Measurements from ENCODE around the gene ASPHD2.

ASPHD2 gene

GRCh38 chr22:26484360-26484706, 55.3 kb downstream of the ASPHD2 start:
- Histone ChIP-seq H3K4me3 (ENCODE audit: low read depth, low read length) (peak overlapping the region; percentile 93), H3K36me3 (ENCODE audit: control insufficient read depth in 2 of 2, insufficient read depth in 1 of 2, low read length in 2 of 2) (peaks cover 3 to 51% of the 10 kb centered on the region in 2 experiments; a peak in 2 of 3 replicates), H3K9me3 (ENCODE audit: control insufficient read depth, insufficient read depth, low read depth, low read length) (no peaks in the 10 kb centered on the region), H3K27ac (ENCODE audit: extremely low read depth, low read depth, low read length) (peak overlapping the region; percentile 44; the same call in 1 of the 2 replicates), H3K4me1 (ENCODE audit: control insufficient read depth, insufficient read depth, low read length) (peaks cover 4% of the 10 kb centered on the region; the same call in 1 of the 2 replicates)
- ChIA-PET CTCF (interaction anchor here (0.6 to 8.1 kb wide), 7 partner anchors 8 to 924 kb away, joined by 3 to 47 read pairs (median 3); no protein-coding TSS in a partner anchor), POLR2A (interaction anchor here (0.8 to 3.7 kb wide), 11 partner anchors 9 to 188 kb away, joined by 3 to 27 read pairs (median 3); partner anchors contain the start of gene TFIP11)
- TF ChIP-seq TRIM28 (IDR thresholded peaks at IDR 0.05; ENCODE audit: borderline replicate concordance, low read length): 0 out of 2 replicates have a peak, but pooled peaks have one; percentile 1
- TF ChIP-seq ZNF354C (tag by site-specific recombination; IDR thresholded peaks at IDR 0.05; ENCODE audit: borderline replicate concordance, low read depth): no peak
- TF ChIP-seq KLF17 (tag by site-specific recombination; IDR thresholded peaks at IDR 0.05): 0 out of 2 replicates have a peak, but pooled peaks have one; percentile 12
- peak; percentile 22 for TF ChIP-seq SP7 (tag by site-specific recombination; IDR thresholded peaks at IDR 0.05)
- no peak for TF ChIP-seq GLI2 (tag by site-specific recombination; IDR thresholded peaks at IDR 0.05; ENCODE audit: borderline replicate concordance, low read depth)
- no peak for TF ChIP-seq ELK4 (IDR thresholded peaks at IDR 0.05; ENCODE audit: borderline replicate concordance, low read depth, low read length)
- TF ChIP-seq ZXDB (tag by site-specific recombination; IDR thresholded peaks at IDR 0.05): no peak
- TF ChIP-seq TCF7L2 (IDR thresholded peaks at IDR 0.05; ENCODE audit: borderline replicate concordance, low read depth, low read length): no peak
- TF ChIP-seq KLF16 (tag by site-specific recombination; IDR thresholded peaks at IDR 0.05): no peak
- TF ChIP-seq ZBTB26 (tag by site-specific recombination; optimal IDR thresholded peaks at IDR 0.05): no peak
- TF ChIP-seq KLF8 (tag by site-specific recombination; IDR thresholded peaks at IDR 0.05): 0 out of 2 replicates have a peak, but pooled peaks have one; percentile 1
- no peak for TF ChIP-seq ZNF10 (tag by site-specific recombination; IDR thresholded peaks at IDR 0.05)
- TF ChIP-seq ZIC2 (tag by site-specific recombination; IDR thresholded peaks at IDR 0.05): no peak
- TF ChIP-seq OVOL3 (tag by site-specific recombination; IDR thresholded peaks at IDR 0.05): no peak
- no peak for TF ChIP-seq ZNF473 (tag by site-specific recombination; IDR thresholded peaks at IDR 0.05)
- TF ChIP-seq SETDB1 (IDR thresholded peaks at IDR 0.05; ENCODE audit: insufficient read length, low read length): no peak
- no peak for TF ChIP-seq ZNF292 (tag by site-specific recombination; IDR thresholded peaks at IDR 0.05; ENCODE audit: borderline replicate concordance, low read depth)
- TF ChIP-seq ZNF501 (tag by site-specific recombination; IDR thresholded peaks at IDR 0.05): no peak
- no peak for TF ChIP-seq ZNF140 (tag by site-specific recombination; IDR thresholded peaks at IDR 0.05)
- no peak for TF ChIP-seq SP2 (tag by site-specific recombination; IDR thresholded peaks at IDR 0.05)
- no peak for TF ChIP-seq PBX3 (CRISPR knock-in tag; IDR thresholded peaks at IDR 0.05)
- TF ChIP-seq ZNF335 (tag by site-specific recombination; conservative IDR thresholded peaks at IDR 0.05): peak; percentile 35
- no peak for TF ChIP-seq INSM2 (tag by site-specific recombination; IDR thresholded peaks at IDR 0.05)
- TF ChIP-seq ZNF398 (tag by site-specific recombination; IDR thresholded peaks at IDR 0.05): no peak
- no peak for TF ChIP-seq ZNF280C (tag by site-specific recombination; IDR thresholded peaks at IDR 0.05)

All from HEK293 (cell line).